ENCODE data around the gene LYST.

DNA sequence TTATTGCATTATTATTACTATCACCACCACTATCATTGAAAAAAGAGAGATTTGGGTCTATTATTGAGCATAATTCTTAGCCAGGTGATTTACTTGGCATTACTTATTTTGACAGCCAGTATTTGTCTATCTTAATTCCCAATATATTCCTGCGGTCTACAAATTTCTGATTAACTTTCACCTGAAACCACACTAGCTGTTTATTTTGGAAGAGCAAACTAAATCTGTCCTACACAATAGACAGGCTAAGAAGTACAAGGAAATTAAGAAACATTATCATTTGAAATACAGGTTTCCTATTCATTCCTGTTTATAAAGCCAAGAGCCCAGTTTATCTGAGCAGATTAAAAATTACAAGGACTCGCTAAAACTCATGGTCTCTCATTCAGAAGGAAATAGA is 6.9 kb upstream of the LYST start:
- TF ChIP-seq, protein P1, sequence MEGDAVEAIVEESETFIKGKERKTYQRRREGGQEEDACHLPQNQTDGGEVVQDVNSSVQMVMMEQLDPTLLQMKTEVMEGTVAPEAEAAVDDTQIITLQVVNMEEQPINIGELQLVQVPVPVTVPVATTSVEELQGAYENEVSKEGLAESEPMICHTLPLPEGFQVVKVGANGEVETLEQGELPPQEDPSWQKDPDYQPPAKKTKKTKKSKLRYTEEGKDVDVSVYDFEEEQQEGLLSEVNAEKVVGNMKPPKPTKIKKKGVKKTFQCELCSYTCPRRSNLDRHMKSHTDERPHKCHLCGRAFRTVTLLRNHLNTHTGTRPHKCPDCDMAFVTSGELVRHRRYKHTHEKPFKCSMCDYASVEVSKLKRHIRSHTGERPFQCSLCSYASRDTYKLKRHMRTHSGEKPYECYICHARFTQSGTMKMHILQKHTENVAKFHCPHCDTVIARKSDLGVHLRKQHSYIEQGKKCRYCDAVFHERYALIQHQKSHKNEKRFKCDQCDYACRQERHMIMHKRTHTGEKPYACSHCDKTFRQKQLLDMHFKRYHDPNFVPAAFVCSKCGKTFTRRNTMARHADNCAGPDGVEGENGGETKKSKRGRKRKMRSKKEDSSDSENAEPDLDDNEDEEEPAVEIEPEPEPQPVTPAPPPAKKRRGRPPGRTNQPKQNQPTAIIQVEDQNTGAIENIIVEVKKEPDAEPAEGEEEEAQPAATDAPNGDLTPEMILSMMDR (conservative IDR thresholded peaks at IDR 0.05 in 1 of 2, IDR thresholded peaks at IDR 0.05 in 1 of 2; ENCODE audit: low read depth in 1 of 2, low read length in 2 of 2): no peak
- no peak for TF ChIP-seq EZH2 (IDR thresholded peaks at IDR 0.05; ENCODE audit: low read length, missing control alignments)

All from fibroblast of lung (primary cell).